Measurements from ENCODE around the gene APLP1.
A peak's percentile ranks its signal among the peaks of the same experiment; 100 is the strongest.

Gene APLP1

DNA sequence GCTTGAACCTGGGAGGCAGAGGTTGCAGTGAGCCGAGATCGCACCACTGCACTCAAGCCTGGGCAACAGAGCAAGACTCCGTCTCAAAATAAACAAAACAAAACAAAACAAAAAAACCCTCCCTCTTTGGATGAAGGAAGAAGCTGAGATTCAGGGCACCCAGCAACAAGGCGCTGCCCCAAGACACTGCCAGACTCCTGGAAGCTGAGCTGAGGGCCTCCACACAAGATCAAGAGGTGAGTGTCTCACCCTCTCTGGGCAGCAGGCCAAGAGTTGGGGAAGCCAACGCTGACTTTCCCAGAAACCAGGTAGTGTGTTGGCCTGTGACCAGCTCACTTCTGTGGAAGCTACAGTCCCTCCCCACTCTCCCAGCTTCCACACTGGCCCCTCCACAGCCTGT lies 43.4 kb downstream of the APLP1 start:
- Histone ChIP-seq H3K4me1 (ENCODE audit: control insufficient read depth in 1 of 2, insufficient read depth in 1 of 2, low read depth in 1 of 2, low read length in 1 of 2) (peaks cover 89 to 94% of the 10 kb centered on the region in 2 experiments), H3K27ac (peak overlapping the region; percentile 100), H3K4me3 (ENCODE audit: low read depth in 1 of 2, low read length in 1 of 2) (peak overlapping the region in 1 of 2 experiments; percentile 18), H3K9me3 (no peaks in the 10 kb centered on the region), H3K36me3 (peaks cover 9% of the 10 kb centered on the region), H3K27me3 (no peaks in the 10 kb centered on the region)
- no peak for TF ChIP-seq CTCF (IDR thresholded peaks at IDR 0.05)

DNA sequence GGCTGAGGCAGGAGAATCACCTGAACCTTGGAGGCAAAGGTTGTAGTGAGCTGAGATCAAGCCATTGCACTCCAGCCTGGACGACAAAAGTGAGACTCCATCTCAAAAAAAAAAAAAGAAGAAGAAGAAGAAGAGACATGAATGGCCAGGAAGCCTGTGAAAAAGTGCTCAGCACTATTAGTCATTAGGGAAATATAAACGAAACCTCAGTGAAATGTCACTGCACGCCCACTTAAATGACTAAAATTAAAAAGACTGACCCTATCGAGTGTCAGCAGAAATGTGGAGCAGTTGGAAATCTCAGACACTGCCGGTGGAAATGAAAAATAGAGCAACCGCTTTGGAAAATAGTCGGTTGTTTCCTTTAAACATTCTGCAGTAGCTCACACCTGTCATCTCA lies 45.2 kb downstream of the APLP1 start:
- no peaks in the 10 kb centered on the region for H3K27me3 ChIP-seq
- no peaks in the 10 kb centered on the region for H3K9me3 ChIP-seq
- H3K4me1 ChIP-seq (ENCODE audit: control insufficient read depth in 1 of 2, insufficient read depth in 1 of 2, low read depth in 1 of 2, low read length in 1 of 2), result peaks cover 81 to 82% of the 10 kb centered on the region in 2 experiments
- H3K4me3 ChIP-seq (ENCODE audit: low read depth in 1 of 2, low read length in 1 of 2), result no peak overlapping the region
- H3K27ac ChIP-seq, result peak overlapping the region; percentile 100
- no peaks in the 10 kb centered on the region for H3K36me3 ChIP-seq
- no peak for TF ChIP-seq CTCF (IDR thresholded peaks at IDR 0.05)

- no peaks in the 10 kb centered on the region for H3K27me3 ChIP-seq
- peaks cover 75% of the 10 kb centered on the region in 2 experiments for H3K4me1 ChIP-seq (ENCODE audit: control insufficient read depth in 1 of 2, insufficient read depth in 1 of 2, low read depth in 1 of 2, low read length in 1 of 2)
- H3K27ac ChIP-seq, result peak overlapping the region; percentile 100
- H3K9me3 ChIP-seq, result no peaks in the 10 kb centered on the region
- H3K36me3 ChIP-seq, result no peaks in the 10 kb centered on the region
- no peak for TF ChIP-seq CTCF (IDR thresholded peaks at IDR 0.05)
- H3K4me3 ChIP-seq (ENCODE audit: low read depth in 1 of 2, low read length in 1 of 2), result peak overlapping the region in 1 of 2 experiments; percentile 35
Measured at GRCh38 chr19:35915443-35915842, 47.1 kb downstream of the APLP1 start.

DNA sequence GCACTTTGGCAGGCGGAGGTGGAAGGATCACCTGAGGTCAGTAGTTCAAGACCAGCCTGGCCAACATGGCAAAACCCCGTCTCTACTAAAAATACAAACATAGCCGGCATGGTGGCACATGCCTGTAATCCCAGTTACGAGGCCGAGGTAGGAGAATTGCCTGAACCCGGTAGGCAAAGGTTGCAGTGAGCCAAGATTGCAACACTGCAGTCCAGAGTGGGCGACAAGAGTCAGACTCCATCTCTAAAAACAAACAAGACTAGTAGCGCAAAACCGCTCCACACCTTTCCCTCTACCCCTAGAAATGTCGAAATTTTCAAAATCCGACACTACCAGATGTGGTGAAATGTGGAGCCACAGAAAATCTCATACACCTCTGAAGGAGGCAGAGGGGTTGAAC lies 50.9 kb downstream of the APLP1 start:
- Histone ChIP-seq H3K4me3 (ENCODE audit: low read depth in 1 of 2, low read length in 1 of 2) (no peak overlapping the region), H3K27me3 (no peaks in the 10 kb centered on the region)
- TF ChIP-seq CTCF (IDR thresholded peaks at IDR 0.05), result no peak

GRCh38 chr19:35921012-35921411 lies 52.6 kb downstream of the APLP1 start:
- Histone ChIP-seq H3K27ac (no peak overlapping the region), H3K9me3 (no peaks in the 10 kb centered on the region), H3K4me3 (ENCODE audit: low read depth in 1 of 2, low read length in 1 of 2) (no peak overlapping the region), H3K27me3 (no peaks in the 10 kb centered on the region), H3K36me3 (no peaks in the 10 kb centered on the region), H3K4me1 (ENCODE audit: control insufficient read depth in 1 of 2, insufficient read depth in 1 of 2, low read depth in 1 of 2, low read length in 1 of 2) (peaks cover 28 to 36% of the 10 kb centered on the region in 2 experiments)
- TF ChIP-seq CTCF (IDR thresholded peaks at IDR 0.05), result no peak

More for the DNA sequence above, 50.9 kb downstream of the APLP1 start:
- Histone ChIP-seq H3K4me1 (ENCODE audit: control insufficient read depth in 1 of 2, insufficient read depth in 1 of 2, low read depth in 1 of 2, low read length in 1 of 2) (peaks cover 45 to 48% of the 10 kb centered on the region in 2 experiments), H3K36me3 (no peaks in the 10 kb centered on the region), H3K9me3 (no peaks in the 10 kb centered on the region), H3K27ac (peak overlapping the region; percentile 59)

- H3K4me1 ChIP-seq (ENCODE audit: control insufficient read depth in 1 of 2, insufficient read depth in 1 of 2, low read depth in 1 of 2, low read length in 1 of 2), result peaks cover 51 to 61% of the 10 kb centered on the region in 2 experiments
- no peak for TF ChIP-seq CTCF (IDR thresholded peaks at IDR 0.05)
- no peaks in the 10 kb centered on the region for H3K9me3 ChIP-seq
- no peak overlapping the region for H3K4me3 ChIP-seq (ENCODE audit: low read depth in 1 of 2, low read length in 1 of 2)
- H3K27me3 ChIP-seq, result no peaks in the 10 kb centered on the region
- H3K27ac ChIP-seq, result peak overlapping the region; percentile 88
- H3K36me3 ChIP-seq, result no peaks in the 10 kb centered on the region
Measured at GRCh38 chr19:35925501-35925900, 57.1 kb downstream of the APLP1 start.
